Transverse colon (tissue), 4 donors: Measurements from ENCODE around the gene NBEA. TPM values are rescaled to one million over a fixed set of nuclear protein-coding genes. Genes with fewer than 3 reads are reported as not detected.

Experiments used
- DNase-seq: peaks from one replicate; pipeline ENCODE4 v3.0.0-alpha.2; 2019
- H3K27ac ChIP-seq, 4 donors: fragments of 200-600 bp; sonication (generic); 2 replicates each; pipeline ENCODE4 v1.5.1; 2016 to 2018; ENCODE audit warnings: inconsistent platforms in 4 of 4
- H3K27me3 ChIP-seq: fragments of 200-600 bp; sonication (generic); 2 replicates; pipeline ENCODE4 v1.5.1; 2017; ENCODE audit warnings: inconsistent platforms
- H3K36me3 ChIP-seq, 4 donors: fragments of 200-600 bp; sonication (generic); 2 replicates each; pipeline ENCODE4 v1.5.1; 2017 to 2019; ENCODE audit warnings: inconsistent platforms in 4 of 4
- H3K4me1 ChIP-seq, 4 donors: fragments of 200-600 bp; sonication (generic); 2 replicates each; pipeline ENCODE4 v1.5.1; 2017 to 2020; ENCODE audit warnings: inconsistent platforms in 4 of 4
- H3K4me3 ChIP-seq, 4 donors: fragments of 200-600 bp; sonication (generic); 1 replicate in 1 of 4; 2 replicates in 3 of 4; pipeline versions ENCODE4 v1.5.1 to v1.6.1; 2017 to 2019; ENCODE audit warnings: inconsistent platforms in 4 of 4
- H3K9me3 ChIP-seq, 2 donors: fragments of 200-600 bp; sonication (generic); 2 replicates each; pipeline ENCODE4 v1.5.1; 2017 to 2019; ENCODE audit warnings: inconsistent platforms in 2 of 2
- CTCF ChIP-seq, 5 experiments: fragments of 200-600 bp in 3 of 5; fragments of 450-650 bp in 2 of 5; sonication (generic) in 3 of 5; IDR thresholded peaks; 1 replicate in 2 of 5; 2 replicates in 3 of 5; pipeline ENCODE4 v1.5.1; 2016 to 2017; ENCODE audit warnings: antibody characterized with exemption in 5 of 5, inconsistent platforms in 3 of 5, mild to moderate bottlenecking in 2 of 5, moderate library complexity in 1 of 5
- EP300 ChIP-seq: sonication (generic); formaldehyde crosslinking; IDR thresholded peaks from one replicate; pipeline ENCODE4 v1.6.1; 2017; ENCODE audit warnings: antibody characterized with exemption, low read depth
- POLR2A ChIP-seq: fragments of 450-650 bp; IDR thresholded peaks from one replicate; pipeline ENCODE4 v1.6.1; 2016; ENCODE audit warnings: antibody characterized with exemption, mild to moderate bottlenecking, moderate library complexity
- POLR2AphosphoS5 ChIP-seq, 3 donors: sonication (generic); formaldehyde crosslinking; IDR thresholded peaks; one replicate each; pipeline ENCODE4 v1.6.1; 2016; ENCODE audit warnings: antibody characterized with exemption in 3 of 3
- WGBS, 2 donors: methylation state at CpG; one replicate each; pipeline ENCODE4 v1.1.5; 2018; ENCODE audit warnings: low coverage in 1 of 2; 5-methylcytosine and 5-hydroxymethylcytosine counted together
- in situ Hi-C, 4 donors: fragments of 200-750 bp; cut with MboI; loops; one replicate each; pipeline versions ENCODE4 v1.15.0 to v1.15.1; 2017; ENCODE audit warnings: low sequenced_read_pairs in 3 of 4, low pct_ligation_motif_present in 1 of 4, low pct_unique_long_range_greater_than_20kb in 1 of 4
- intact Hi-C: fragments of 100-400 bp; cut with DNase I; formaldehyde crosslinking; loops from one replicate; pipeline ENCODE4 v1.15.1; 2023; ENCODE audit warnings: low total_unique reads
- total RNA-seq, 4 donors: library from RNA; depleted of rRNA; stranded (reverse); fragments of >200 nt; gene quantifications; one replicate each; pipeline ENCODE4 v1.1.0, GENCODE V29; 2016

Gene NBEA
- total RNA-seq, 4 donors from 2014 or later, result 8.2 to 21.1 (median 12.5) TPM

- in situ Hi-C loops, result no loop called here
- no peaks in the 10 kb centered on the region for H3K36me3 ChIP-seq
- H3K9me3 ChIP-seq, result no peaks in the 10 kb centered on the region
- H3K27me3 ChIP-seq, result no peaks in the 10 kb centered on the region
- WGBS, 2 donors, result 83 to 90% methylated on average over 2 of the region's 2 CpGs
- no peak for DNase-seq
- intact Hi-C loops, result no loop called here
- no peak overlapping the region for H3K27ac ChIP-seq
- TF ChIP-seq CTCF (IDR thresholded peaks at IDR 0.05) (no peak), POLR2A (no peak), POLR2AphosphoS5 (IDR thresholded peaks at IDR 0.05) (no peak), EP300 (no peak)
- H3K4me3 ChIP-seq, result no peak overlapping the region
- no peaks in the 10 kb centered on the region for H3K4me1 ChIP-seq
Measured at GRCh38 chr13:34933786-34934185, 8.3 kb upstream of the NBEA start.

- H3K4me1 ChIP-seq, result no peaks in the 10 kb centered on the region
- WGBS, 2 donors, result 76 to 83% methylated on average over 5 of the region's 5 CpGs
- TF ChIP-seq EP300, result no peak
- no peak for TF ChIP-seq CTCF (IDR thresholded peaks at IDR 0.05)
- TF ChIP-seq POLR2A, result no peak
- TF ChIP-seq POLR2AphosphoS5 (IDR thresholded peaks at IDR 0.05), result no peak
- no peaks in the 10 kb centered on the region for H3K9me3 ChIP-seq
- in situ Hi-C loops (no loop called here), intact Hi-C loops (no loop called here)
- no peak overlapping the region for H3K4me3 ChIP-seq
- no peaks in the 10 kb centered on the region for H3K27me3 ChIP-seq
- DNase-seq, result no peak
- H3K36me3 ChIP-seq, result no peaks in the 10 kb centered on the region
- no peak overlapping the region for H3K27ac ChIP-seq
Measured at GRCh38 chr13:34935841-34936240, 6.2 kb upstream of the NBEA start.

DNA sequence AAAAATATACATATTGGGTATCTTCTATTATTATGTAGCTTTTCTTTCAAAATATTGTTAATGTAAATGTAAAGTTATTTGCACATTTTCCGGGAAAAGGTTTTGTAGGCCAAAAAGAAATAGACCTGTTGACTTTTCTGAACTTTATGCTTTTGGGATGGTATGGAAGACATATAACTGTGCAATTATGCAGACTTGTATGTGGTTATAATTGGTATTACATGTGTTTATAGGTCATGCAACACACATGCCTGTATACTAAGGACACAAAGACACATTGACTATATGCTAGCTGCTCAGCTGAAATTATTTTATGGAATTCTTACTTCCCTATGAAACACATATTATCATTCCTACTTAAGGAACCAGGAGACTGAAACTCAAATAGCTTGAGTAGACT is 2.3 kb upstream of the NBEA start:
- DNase-seq, result no peak

GRCh38 chr13:34941436-34941834 is 635 bp upstream of the NBEA start:
- intact Hi-C loops (loop anchor here (5.0 kb wide), 1 partner anchor 1629 kb away; no protein-coding TSS in a partner anchor), in situ Hi-C loops (no loop called here)
- WGBS, 2 donors, result 7 to 13% methylated on average over 5 to 13 of the region's 13 CpGs
- DNase-seq, result no peak
- Histone ChIP-seq H3K27ac (peak overlapping the region; percentile 73 to 90 (median 83)), H3K9me3 (no peaks in the 10 kb centered on the region), H3K27me3 (peaks cover 17% of the 10 kb centered on the region), H3K4me1 (peaks cover 0 to 19% (median 5%) of the 10 kb centered on the region in 4 donors), H3K36me3 (no peaks in the 10 kb centered on the region), H3K4me3 (peak overlapping the region; percentile 38 to 92 (median 72))
- no peak for TF ChIP-seq EP300
- TF ChIP-seq POLR2A, result no peak
- TF ChIP-seq CTCF (IDR thresholded peaks at IDR 0.05), result no peak
- TF ChIP-seq POLR2AphosphoS5 (IDR thresholded peaks at IDR 0.05), result no peak

More for the DNA sequence above, 2.3 kb upstream of the NBEA start:
- Histone ChIP-seq H3K27me3 (peaks cover 17% of the 10 kb centered on the region), H3K4me1 (peaks cover 0 to 12% (median 4%) of the 10 kb centered on the region in 4 donors), H3K27ac (no peak overlapping the region), H3K9me3 (no peaks in the 10 kb centered on the region), H3K36me3 (no peaks in the 10 kb centered on the region), H3K4me3 (no peak overlapping the region)
- TF ChIP-seq CTCF (IDR thresholded peaks at IDR 0.05) (peak in 1 of 5 experiments; percentile 7), EP300 (no peak)
- intact Hi-C loops (loop anchor here (5.0 kb wide), 1 partner anchor 1627 kb away; no protein-coding TSS in a partner anchor), in situ Hi-C loops (no loop called here)
- 100% methylated on average over 1 of the region's 1 CpG for WGBS, 2 donors
